Measurements from ENCODE around the gene APP.

DNA sequence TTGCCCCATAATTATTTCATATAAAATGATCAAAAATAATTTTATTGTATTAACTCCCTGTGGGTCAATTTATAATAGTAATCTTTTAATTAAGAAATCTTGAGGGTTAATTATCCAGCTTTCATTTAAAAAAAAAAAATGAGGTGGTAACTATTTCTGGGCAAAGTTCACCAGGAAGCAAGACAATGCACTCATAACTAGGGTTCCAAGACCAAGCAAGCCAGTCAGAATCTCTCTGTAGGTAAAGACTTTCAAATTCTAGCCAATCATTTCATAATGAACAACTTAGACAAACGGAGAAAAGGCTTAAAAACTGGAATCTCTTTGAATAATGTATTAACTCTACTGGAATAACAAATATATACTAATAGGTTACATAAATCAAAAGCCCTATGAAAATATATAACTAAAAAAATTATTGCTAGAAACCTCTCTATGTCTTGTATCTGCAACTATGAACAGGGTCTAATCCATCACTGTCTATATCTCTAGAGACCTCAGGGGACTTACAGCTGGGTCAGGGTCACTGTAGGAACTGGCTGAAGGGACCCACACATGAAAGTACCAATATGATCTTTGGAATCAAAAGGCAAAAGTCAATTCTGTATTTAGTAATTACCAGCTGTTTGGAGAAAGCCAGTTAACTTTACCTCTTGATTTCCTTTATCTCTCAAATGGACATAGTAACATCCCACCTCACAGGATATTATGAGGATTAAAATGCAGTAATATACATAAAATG, 43.3 kb downstream of the APP start:
- TF ChIP-seq, protein P1, sequence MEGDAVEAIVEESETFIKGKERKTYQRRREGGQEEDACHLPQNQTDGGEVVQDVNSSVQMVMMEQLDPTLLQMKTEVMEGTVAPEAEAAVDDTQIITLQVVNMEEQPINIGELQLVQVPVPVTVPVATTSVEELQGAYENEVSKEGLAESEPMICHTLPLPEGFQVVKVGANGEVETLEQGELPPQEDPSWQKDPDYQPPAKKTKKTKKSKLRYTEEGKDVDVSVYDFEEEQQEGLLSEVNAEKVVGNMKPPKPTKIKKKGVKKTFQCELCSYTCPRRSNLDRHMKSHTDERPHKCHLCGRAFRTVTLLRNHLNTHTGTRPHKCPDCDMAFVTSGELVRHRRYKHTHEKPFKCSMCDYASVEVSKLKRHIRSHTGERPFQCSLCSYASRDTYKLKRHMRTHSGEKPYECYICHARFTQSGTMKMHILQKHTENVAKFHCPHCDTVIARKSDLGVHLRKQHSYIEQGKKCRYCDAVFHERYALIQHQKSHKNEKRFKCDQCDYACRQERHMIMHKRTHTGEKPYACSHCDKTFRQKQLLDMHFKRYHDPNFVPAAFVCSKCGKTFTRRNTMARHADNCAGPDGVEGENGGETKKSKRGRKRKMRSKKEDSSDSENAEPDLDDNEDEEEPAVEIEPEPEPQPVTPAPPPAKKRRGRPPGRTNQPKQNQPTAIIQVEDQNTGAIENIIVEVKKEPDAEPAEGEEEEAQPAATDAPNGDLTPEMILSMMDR (IDR thresholded peaks at IDR 0.05; ENCODE audit: low read depth, low read length, poor library complexity, severe bottlenecking): no peak
- TF ChIP-seq EZH2phosphoT487 (IDR thresholded peaks at IDR 0.05; ENCODE audit: borderline replicate concordance, low read length): no peak

All from DOHH2 (cell line).